HG03439 (cell line): ENCODE measurements around the gene UMOD.

Experiments
- ATAC-seq: cut with Tn5 transposase; IDR thresholded peaks from one replicate; pipeline ENCODE4 v1.9.1; 2021; ENCODE audit warnings: mild to moderate bottlenecking, moderate library complexity; ENCODE audit not compliant: unreplicated experiment

The UMOD gene

GRCh38 chr16:20352615-20353014 lies at the start of gene UMOD:
Gene UMOD (minus strand): TSS chr16:20352715. CDS start chr16:20350737, 1,978 bp downstream.
- ATAC-seq, result no peak

- ATAC-seq, result no peak
These were observed 49.0 kb upstream of the UMOD start for GRCh38 chr16:20401475-20402016.

- no peak for ATAC-seq
These were observed 48.6 kb upstream of the UMOD start for GRCh38 chr16:20401066-20401465.

DNA sequence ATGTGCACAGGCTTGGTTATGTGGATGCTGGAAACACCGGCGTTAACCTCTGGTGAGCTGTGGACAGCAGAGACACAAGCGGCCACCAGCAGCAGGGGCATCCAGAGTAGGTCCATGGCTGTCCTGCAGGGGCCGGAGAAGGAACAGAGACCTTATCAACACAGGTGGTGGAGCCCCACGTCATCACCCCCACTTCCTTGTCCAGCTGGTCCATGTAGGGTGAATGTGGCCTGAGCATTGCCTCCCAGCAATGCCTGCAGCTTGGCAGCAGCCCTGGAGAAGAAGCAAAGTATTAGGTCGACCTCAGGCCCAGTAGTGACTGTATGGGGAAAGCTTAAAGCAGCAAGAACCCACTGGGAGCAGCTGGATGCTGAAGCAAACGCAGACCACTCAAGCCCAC lies 46.7 kb upstream of the UMOD start:
- ATAC-seq, result no peak

GRCh38 chr16:20398603-20399002 lies 46.1 kb upstream of the UMOD start:
- no peak for ATAC-seq

DNA sequence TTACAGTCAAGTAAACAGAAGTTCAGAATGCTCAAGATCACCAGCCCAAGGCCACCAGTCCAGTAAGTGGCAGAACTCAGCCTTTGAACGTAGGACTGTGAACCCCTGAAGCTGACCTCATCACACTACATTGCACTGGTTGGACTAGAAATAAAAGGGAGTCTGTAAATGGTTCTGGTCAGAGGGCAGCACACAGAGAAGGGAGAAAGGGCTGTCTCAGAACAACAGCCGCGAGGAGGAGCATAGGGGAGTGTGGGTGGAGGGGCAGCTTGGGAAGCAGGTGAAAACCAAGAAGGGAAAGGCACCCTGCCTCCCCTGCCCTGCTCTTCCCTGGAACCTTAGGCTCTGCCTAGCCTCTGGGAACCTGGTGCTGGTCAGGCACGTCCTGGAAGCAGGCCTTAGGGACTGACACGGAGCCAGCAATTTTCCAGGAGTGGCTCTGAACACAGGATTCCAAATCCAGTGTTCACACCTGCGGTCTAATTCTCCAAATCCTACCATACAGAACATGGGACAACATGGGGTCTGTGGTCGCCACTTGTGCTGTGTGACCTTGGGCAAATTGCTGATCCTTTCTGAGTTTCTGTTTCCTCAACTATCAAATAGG lies 45.1 kb upstream of the UMOD start:
- ATAC-seq, result no peak

GRCh38 chr16:20396846-20397467 lies 44.4 kb upstream of the UMOD start:
- ATAC-seq, result no peak

DNA sequence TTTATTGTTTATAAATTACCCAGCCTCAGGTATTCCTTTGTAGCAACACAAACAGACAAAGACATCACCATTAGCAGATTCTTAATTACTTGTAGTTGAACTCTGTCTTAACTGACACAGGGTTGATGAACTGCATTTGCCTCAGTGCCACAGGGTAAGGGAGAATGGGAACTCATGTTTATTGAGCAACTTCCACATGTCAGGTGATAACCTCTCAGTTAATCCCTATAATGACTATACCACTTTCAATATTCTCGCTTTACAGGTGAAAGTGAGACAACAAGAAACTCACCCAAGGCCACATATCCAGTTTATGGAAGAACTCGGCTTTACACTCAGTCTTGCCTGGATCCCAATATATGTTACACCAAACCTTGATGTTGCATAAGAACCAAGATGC lies 43.4 kb upstream of the UMOD start:
- ATAC-seq, result no peak

GRCh38 chr16:20393801-20394577 lies 41.5 kb upstream of the UMOD start:
- ATAC-seq, result no peak

DNA sequence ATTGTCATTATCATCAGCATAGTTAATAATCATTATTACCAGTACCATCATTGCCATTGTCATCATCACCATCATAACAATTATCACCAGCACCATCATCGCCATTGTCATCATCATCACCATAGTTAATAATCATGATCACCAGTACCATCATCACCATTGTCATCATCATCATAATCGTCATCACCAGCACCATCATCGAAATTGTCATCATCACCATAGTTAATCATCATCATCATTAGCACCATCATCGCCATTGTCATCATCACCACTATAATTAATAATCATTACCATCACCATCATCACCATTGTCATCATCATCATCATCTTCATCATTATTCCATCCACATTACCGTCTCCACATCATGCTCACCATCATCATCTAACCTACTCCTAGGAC lies 38.5 kb upstream of the UMOD start:
- ATAC-seq, result no peak

DNA sequence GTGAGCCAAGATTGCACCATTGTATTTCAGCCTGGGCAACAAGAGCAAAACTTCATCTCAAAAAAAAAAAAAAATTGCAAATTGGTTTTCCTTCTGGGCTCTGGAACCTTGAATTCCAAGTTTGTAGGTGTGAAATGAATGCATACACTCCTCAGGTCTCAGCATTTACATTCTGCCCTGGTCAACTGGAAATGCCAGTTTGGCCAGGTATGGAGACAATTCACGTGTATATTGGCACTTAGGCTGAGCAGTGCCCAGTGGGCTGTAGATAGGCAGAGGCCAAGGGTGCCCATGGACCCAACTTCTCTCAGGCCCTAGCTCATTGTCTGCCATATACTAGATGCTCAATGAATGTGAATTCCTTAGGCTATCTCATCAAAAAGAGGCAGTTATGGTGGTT lies 36.3 kb upstream of the UMOD start:
- no peak for ATAC-seq

DNA sequence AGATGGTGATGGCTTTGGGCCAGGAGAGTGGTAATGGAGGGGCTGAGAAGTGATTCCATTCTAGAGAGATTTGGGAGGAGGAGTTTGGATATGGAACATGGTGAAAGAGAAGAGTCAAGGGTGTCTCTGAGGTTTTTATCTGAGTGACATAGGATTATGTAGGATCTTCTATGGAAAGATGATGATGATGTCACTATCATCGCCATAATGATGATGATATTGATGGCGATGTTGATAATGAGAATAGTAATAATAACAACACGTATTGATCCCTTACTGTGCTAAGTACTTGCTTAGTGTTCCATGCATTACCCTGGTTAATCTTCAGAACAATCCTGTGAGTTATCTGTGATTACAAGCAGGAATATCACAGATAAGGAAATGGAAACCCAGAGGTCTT lies 35.5 kb upstream of the UMOD start:
- ATAC-seq, result no peak

DNA sequence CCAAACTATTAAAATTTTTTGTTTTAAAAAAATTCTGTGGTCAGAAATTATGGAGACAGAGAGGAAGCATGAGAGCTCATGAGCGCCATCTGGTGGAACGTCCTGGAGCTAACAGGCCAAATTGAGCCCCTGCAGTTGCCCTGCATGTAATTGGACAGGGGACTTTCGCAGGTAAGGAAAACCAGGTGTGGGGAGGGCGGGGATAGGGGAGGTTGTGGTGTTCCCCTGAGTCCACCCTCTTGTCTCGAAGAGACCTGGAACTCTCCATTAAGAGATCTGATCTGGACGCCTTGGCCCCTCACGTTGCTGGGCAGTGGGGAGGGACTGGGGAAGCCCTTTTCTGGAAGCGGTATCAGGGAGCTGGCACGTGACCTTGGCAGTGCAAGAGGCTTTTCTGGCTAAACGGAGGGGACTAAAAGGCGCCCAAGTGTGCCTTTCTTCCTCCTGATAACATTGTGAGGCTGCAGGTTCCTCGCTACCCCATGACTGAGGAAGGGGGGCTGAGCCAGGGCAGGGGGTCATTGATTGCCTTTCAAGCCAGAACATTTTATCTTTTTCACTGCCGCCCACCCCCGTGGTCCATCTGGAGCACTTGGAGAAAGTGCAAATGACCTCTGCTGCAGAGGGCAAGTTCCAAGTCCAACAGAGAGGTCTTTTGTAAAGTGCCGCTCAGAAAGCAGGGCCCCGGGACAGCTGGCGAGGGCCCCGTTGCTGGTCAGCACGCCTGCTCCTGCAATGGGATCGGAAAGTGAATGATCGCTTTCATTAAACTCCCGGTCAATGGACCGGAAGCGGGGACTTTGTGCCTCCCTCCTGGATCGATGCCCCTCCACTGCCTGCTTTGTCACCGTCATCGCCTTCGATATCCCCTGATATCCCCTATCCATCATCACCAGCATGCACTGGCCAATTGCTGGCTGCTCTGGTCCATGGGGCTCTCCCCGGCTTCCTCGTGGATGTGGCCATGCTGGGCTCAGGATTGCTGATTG lies 33.6 kb upstream of the UMOD start:
- no peak for ATAC-seq

DNA sequence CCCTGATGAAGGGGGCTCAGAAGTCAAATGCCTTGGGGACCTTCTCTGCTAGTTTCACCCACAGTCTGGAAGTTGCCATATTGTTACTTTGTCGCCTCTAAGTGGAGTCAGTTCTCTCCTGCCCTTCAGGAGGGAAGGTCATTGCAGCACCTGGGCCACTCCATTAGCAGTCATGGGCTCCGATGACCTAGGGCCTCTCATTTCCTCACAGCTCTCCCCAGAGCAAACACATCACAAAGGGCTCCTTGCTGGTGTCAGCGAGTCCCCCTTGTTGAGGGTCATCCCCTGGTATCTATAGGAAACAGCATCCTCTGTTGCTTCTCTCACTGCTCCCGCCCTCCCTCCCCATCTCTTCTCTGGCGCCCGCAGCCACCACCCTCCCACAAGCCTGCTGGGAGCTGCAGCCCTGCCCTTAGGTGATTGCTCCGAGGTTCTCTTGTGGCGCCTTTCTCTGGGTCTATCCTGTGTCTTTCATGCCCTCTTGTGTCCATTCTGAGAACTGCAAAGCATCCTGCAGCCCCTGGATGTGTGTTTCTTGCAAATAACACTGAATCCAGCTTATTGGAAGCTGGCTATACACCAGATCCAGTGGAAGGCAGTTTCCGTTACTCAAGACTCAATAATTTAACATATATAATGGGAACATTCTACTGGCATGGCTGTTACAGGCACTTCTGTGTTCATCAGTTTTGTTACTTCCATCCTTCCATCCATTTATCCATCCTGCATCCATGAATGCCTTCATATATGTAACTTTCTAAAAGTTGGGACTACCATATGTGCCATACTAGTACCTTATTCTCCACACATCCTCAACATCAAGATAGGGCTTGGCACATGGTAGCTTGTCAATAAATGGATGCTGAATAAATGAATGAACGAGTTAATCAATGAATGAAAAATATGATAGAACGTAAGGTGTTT lies 30.9 kb upstream of the UMOD start:
- no peak for ATAC-seq

DNA sequence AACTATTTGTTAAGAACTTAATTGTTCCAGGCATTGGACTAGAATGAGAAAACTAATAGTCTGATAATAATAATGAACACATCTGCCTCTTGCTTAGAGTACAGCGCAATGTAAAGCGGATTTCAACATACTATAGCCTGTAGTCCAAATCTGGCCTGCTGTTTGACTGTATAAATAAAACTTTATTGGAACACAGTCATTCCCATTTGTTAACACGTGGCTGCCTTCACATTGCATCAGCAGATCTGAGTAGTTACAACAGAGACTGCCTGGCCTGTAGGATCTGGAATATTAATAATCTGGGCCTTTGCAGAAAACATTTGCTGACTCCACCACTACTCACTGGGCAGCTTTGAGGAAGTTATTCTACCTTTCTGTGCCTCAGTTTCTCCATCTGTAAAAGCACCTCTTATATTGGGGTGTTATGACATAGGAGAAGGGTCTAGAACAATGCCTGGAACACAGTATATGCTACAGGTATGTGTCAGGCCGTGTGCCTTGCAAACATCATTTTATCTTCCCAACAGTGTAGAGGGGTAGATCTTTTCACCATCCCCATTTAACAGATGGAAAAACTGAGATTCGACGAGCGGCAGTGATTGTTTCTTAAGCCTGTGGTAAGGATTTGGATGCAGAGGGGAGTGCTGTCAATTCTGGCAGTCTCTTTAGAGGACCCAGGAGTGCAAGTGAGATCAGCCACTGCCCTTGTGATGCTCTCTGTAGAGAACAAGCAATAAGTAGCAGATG lies 29.9 kb upstream of the UMOD start:
- ATAC-seq, result no peak

- ATAC-seq, result no peak
These were observed 28.3 kb upstream of the UMOD start for GRCh38 chr16:20380782-20381181.

DNA sequence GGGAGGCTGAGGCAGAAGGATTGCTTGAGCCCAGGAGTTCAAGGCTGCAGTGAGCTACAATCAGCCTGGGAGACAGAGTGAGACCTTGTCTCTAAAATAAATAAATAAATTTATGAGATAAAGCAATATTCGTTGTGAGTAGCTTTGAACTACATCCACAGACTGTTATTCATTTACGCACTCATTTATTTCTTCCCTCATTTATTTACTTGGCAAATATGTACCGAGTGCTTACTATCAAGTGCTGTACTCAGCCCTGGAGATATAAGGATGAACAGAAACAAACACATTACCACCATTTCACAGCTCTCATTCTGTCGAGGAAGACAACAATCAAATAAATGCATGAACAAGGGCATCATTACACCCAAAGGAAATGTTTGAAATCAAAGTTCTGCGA lies 24.7 kb upstream of the UMOD start:
- no peak for ATAC-seq

DNA sequence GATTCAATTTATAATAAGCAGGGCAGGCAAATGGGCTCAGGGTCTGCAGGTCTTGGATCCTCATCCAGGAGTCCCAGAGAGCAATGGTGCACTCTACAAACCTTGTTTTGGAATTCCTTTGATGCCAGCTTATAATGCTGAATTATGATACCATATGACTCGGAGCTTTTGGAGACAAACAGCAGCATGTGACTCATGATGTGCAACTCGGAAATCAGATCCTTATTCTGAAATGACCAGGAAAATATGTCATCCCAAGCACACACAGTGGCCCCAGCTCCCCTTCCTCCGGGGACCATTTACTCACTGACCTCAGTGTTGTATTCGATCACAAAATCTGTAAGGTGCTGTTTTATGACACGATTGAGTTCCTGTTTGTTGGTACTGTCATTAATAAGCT lies 20.2 kb upstream of the UMOD start:
- ATAC-seq, result no peak

- ATAC-seq, result no peak
These were observed 17.0 kb upstream of the UMOD start for GRCh38 chr16:20369452-20370054.
